Measurements from ENCODE around the gene CDA. TPM values are rescaled to one million over a fixed set of nuclear protein-coding genes. Genes with fewer than 3 reads are reported as not detected.

Gene CDA
- total and polyA plus RNA-seq, 2 of the 8 experiments (the other 6 are each of a cell fraction or from before 2014, with no cell fraction given) = 4.4 to 11.3 TPM

DNA sequence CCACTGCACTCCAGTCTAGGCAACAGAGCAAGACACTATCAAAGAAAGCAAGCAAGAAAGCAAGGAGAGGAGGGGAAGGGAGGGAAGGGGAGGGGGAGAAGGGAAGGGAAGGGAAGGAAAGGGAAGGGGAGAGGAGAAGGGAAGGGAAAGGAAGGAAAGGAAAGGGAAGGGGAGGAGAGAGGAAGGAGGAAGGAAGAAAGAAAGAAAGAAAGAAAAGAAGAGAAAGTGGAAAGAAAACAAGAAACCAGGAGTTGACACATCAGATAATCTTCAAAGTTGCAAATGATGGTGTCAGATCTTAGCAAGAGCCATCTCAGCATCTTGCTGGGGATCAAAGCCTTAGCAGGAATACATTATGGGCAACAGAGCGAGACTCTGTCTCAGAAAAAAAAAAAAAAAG is 14.9 kb upstream of the CDA start:
- Histone ChIP-seq H4K8ac (ENCODE audit: extremely low read depth, insufficient read depth, low read length) (no peak overlapping the region), H2BK12ac (ENCODE audit: low read depth, low read length) (no peak overlapping the region), H2BK5ac (ENCODE audit: low read depth, low read length) (no peak overlapping the region), H3K36me3 (ENCODE audit: control insufficient read depth in 2 of 4, insufficient read depth in 4 of 4, low read length in 3 of 4) (no peaks in the 10 kb centered on the region), H3K79me2 (ENCODE audit: control insufficient read depth in 1 of 2, insufficient read depth in 2 of 2, low read length in 2 of 2) (no peaks in the 10 kb centered on the region), H2BK20ac (ENCODE audit: low read length) (no peak overlapping the region), H3K4ac (replicated peaks; ENCODE audit: insufficient read length, low read depth, low read length) (no peak overlapping the region), H2AK5ac (ENCODE audit: low read depth, low read length) (no peak overlapping the region), H3K9ac (replicated peaks in 1 of 4; ENCODE audit: extremely low read depth in 1 of 4, low read depth in 3 of 4, low read length in 3 of 4) (no peak overlapping the region), H2BK120ac (replicated peaks; ENCODE audit: low read depth, low read length) (no peak overlapping the region), H2BK15ac (ENCODE audit: low read length) (no peak overlapping the region), H3K18ac (ENCODE audit: extremely low read depth, low read length) (no peak overlapping the region), H3K79me1 (ENCODE audit: low read depth, low read length) (no peaks in the 10 kb centered on the region), H3K9me3 (ENCODE audit: insufficient read depth in 2 of 2, low read depth in 1 of 2, low read length in 1 of 2) (peaks cover 3 to 4% of the 10 kb centered on the region in 2 experiments; a peak in 1 of 4 replicates), H3K14ac (ENCODE audit: insufficient read length) (no peak overlapping the region), H3K56ac (replicated peaks; ENCODE audit: insufficient read length, low read depth, low read length) (no peak overlapping the region), H4K20me1 (replicated peaks in 1 of 2; ENCODE audit: control insufficient read depth in 1 of 2, insufficient read depth in 2 of 2, low read length in 2 of 2) (no peaks in the 10 kb centered on the region), H4K5ac (ENCODE audit: insufficient read length, low read depth, low read length) (no peak overlapping the region), H3K23me2 (ENCODE audit: low read depth, low read length) (no peaks in the 10 kb centered on the region), H4K91ac (replicated peaks; ENCODE audit: insufficient read length, low read length) (no peak overlapping the region), H3K4me3 (ENCODE audit: extremely low read depth in 1 of 4, insufficient read depth in 2 of 4, low read depth in 3 of 4, low read length in 4 of 4) (no peak overlapping the region), H3K4me1 (replicated peaks in 1 of 4; ENCODE audit: control insufficient read depth in 3 of 4, insufficient read depth in 4 of 4, low read length in 3 of 4) (peaks cover 0 to 2% (median 0%) of the 10 kb centered on the region in 4 experiments; a peak in 2 of 7 replicates), H3K23ac (ENCODE audit: insufficient read length) (no peak overlapping the region), H3K27ac (ENCODE audit: low read depth, low read length) (no peak overlapping the region), H3K27me3 (replicated peaks in 1 of 4; ENCODE audit: control insufficient read depth in 3 of 4, extremely low read depth in 1 of 4, insufficient read depth in 3 of 4, low read length in 3 of 4) (peaks cover 0 to 9% (median 0%) of the 10 kb centered on the region in 4 experiments; a peak in 1 of 7 replicates), H3K4me2 (ENCODE audit: insufficient read depth in 1 of 2, low read depth in 2 of 2, low read length in 2 of 2) (no peak overlapping the region), H2AFZ (ENCODE audit: low read length) (no peak overlapping the region)
- no peak for DNase-seq (ENCODE audit: low read depth in 1 of 2, low spot score in 2 of 2)
- ChIA-PET POLR2A (ENCODE audit: partially characterized antibody) (interaction anchor here (2.3 kb wide), 1 partner anchor 60 kb away, joined by 13 read pairs; the partner anchor contains the start of gene PINK1), CTCF (ENCODE audit: partially characterized antibody) (interaction anchor here (1.0 to 5.5 kb wide), 12 partner anchors 16 to 137 kb away, joined by 3 to 85 read pairs (median 7); no protein-coding TSS in a partner anchor)
- no peak for FAIRE-seq
- WGBS, 2 experiments (ENCODE audit: extremely low coverage in 1 of 2, insufficient coverage in 1 of 2, insufficient read length in 1 of 2, insufficient replicate concordance in 2 of 2, low coverage in 1 of 2, low lambda C conversion rate in 2 of 2, missing lambda C conversion rate in 1 of 2) = no CpG with 5 or more reads among the region's 1 CpG
- no peak for TF ChIP-seq POU5F1 (IDR thresholded peaks at IDR 0.05; ENCODE audit: low read depth, low read length)
- no peak for TF ChIP-seq TAF7 (optimal IDR thresholded peaks at IDR 0.05; ENCODE audit: borderline replicate concordance, low read depth, low read length)
- TF ChIP-seq CBX8 (IDR thresholded peaks at IDR 0.05; ENCODE audit: borderline replicate concordance, low read depth, low read length) = no peak
- TF ChIP-seq, protein P1, sequence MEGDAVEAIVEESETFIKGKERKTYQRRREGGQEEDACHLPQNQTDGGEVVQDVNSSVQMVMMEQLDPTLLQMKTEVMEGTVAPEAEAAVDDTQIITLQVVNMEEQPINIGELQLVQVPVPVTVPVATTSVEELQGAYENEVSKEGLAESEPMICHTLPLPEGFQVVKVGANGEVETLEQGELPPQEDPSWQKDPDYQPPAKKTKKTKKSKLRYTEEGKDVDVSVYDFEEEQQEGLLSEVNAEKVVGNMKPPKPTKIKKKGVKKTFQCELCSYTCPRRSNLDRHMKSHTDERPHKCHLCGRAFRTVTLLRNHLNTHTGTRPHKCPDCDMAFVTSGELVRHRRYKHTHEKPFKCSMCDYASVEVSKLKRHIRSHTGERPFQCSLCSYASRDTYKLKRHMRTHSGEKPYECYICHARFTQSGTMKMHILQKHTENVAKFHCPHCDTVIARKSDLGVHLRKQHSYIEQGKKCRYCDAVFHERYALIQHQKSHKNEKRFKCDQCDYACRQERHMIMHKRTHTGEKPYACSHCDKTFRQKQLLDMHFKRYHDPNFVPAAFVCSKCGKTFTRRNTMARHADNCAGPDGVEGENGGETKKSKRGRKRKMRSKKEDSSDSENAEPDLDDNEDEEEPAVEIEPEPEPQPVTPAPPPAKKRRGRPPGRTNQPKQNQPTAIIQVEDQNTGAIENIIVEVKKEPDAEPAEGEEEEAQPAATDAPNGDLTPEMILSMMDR (IDR thresholded peaks at IDR 0.05; ENCODE audit: control extremely low read depth in 1 of 3, insufficient read depth in 1 of 3, low read depth in 1 of 3, low read length in 3 of 3) = no peak
- no peak for TF ChIP-seq SP2 (IDR thresholded peaks at IDR 0.05; ENCODE audit: low read length)
- TF ChIP-seq FOSL1 (IDR thresholded peaks at IDR 0.05; ENCODE audit: insufficient read depth, low read depth, low read length) = no peak
- no peak for TF ChIP-seq YY1 (IDR thresholded peaks at IDR 0.05; ENCODE audit: low read depth, low read length)
- TF ChIP-seq CREB1 (IDR thresholded peaks at IDR 0.05) = no peak
- TF ChIP-seq SRF (IDR thresholded peaks at IDR 0.05; ENCODE audit: low read depth, low read length) = no peak
- TF ChIP-seq BRCA1 (IDR thresholded peaks at IDR 0.05; ENCODE audit: low read depth, low read length) = no peak
- TF ChIP-seq ASH2L (IDR thresholded peaks at IDR 0.05; ENCODE audit: low read length) = no peak
- TF ChIP-seq, protein P2, sequence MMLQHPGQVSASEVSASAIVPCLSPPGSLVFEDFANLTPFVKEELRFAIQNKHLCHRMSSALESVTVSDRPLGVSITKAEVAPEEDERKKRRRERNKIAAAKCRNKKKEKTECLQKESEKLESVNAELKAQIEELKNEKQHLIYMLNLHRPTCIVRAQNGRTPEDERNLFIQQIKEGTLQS (IDR thresholded peaks at IDR 0.05; ENCODE audit: insufficient read depth, low read depth, low read length) = no peak

Data from H1 (cell line).